Mesendoderm (in vitro differentiated cells): ENCODE results near the gene GSE1.

ENCODE experiments used
- DNase-seq: peaks from one replicate; pipeline ENCODE4 v3.0.0; 2013
- H2AK5ac ChIP-seq: 2 replicates; pipeline ENCODE4 v1.6.1; 2013; ENCODE audit warnings: low read length, inconsistent platforms
- H2BK120ac ChIP-seq: 2 replicates; pipeline ENCODE4 v1.6.1; 2013; ENCODE audit warnings: low read depth, mild to moderate bottlenecking, low read length, moderate library complexity, mixed read lengths
- H2BK15ac ChIP-seq: replicated peaks from 2 replicates; pipeline ENCODE4 v1.6.1; 2013; ENCODE audit warnings: low read depth, mild to moderate bottlenecking, moderate library complexity
- H2BK5ac ChIP-seq: 2 replicates; pipeline ENCODE4 v1.6.1; 2013; ENCODE audit warnings: low read length, inconsistent platforms
- H3K18ac ChIP-seq: 2 replicates; pipeline ENCODE4 v1.6.1; 2013; ENCODE audit warnings: mild to moderate bottlenecking, low read length, mixed read lengths
- H3K23ac ChIP-seq: one replicate; pipeline ENCODE4 v1.6.1; 2013; ENCODE audit warnings: low read length
- H3K27ac ChIP-seq: 2 replicates; pipeline ENCODE4 v1.5.1; 2013; ENCODE audit warnings: low read depth, mild to moderate bottlenecking, inconsistent platforms, low read length, moderate library complexity
- H3K27me3 ChIP-seq: 2 replicates; pipeline ENCODE4 v1.6.1; 2013; ENCODE audit warnings: low read length, control low read depth, mild to moderate bottlenecking, inconsistent platforms; ENCODE audit not compliant: insufficient read depth, poor library complexity
- H3K36me3 ChIP-seq: 2 replicates; pipeline ENCODE4 v1.6.1; 2013; ENCODE audit warnings: low read length, inconsistent platforms; ENCODE audit not compliant: control insufficient read depth, insufficient read depth
- H3K4ac ChIP-seq: one replicate; pipeline ENCODE4 v1.6.1; 2013; ENCODE audit warnings: low read depth, mild to moderate bottlenecking, low read length, moderate library complexity
- H3K4me1 ChIP-seq: 2 replicates; pipeline ENCODE4 v1.6.1; 2013; ENCODE audit warnings: low read depth, low read length, inconsistent platforms; ENCODE audit not compliant: control insufficient read depth
- H3K4me2 ChIP-seq: 2 replicates; pipeline ENCODE4 v1.6.1; 2013; ENCODE audit warnings: low read length
- H3K4me3 ChIP-seq: 2 replicates; pipeline ENCODE4 v1.5.1; 2013; ENCODE audit warnings: mild to moderate bottlenecking, low read length
- H3K56ac ChIP-seq: one replicate; pipeline ENCODE4 v1.6.1; 2013; ENCODE audit warnings: low read length
- H3K79me1 ChIP-seq: 2 replicates; pipeline ENCODE4 v1.6.1; 2013; ENCODE audit warnings: low read length, inconsistent platforms
- H3K79me2 ChIP-seq: 2 replicates; pipeline ENCODE4 v1.6.1; 2013; ENCODE audit warnings: mild to moderate bottlenecking, low read length; ENCODE audit not compliant: control insufficient read depth, insufficient read depth
- H3K9ac ChIP-seq: 2 replicates; pipeline ENCODE4 v1.6.1; 2013; ENCODE audit warnings: low read length, inconsistent platforms
- H4K5ac ChIP-seq: one replicate; pipeline ENCODE4 v1.6.1; 2013; ENCODE audit warnings: low read length
- H4K8ac ChIP-seq: one replicate; pipeline ENCODE4 v1.6.1; 2013; ENCODE audit warnings: low read depth, mild to moderate bottlenecking, control low read depth, low read length, moderate library complexity
- WGBS: extraction: QIAGEN DNeasy Blood & Tissue Kit; methylation state at CpG from one replicate; pipeline ENCODE4 v1.1.7; 2013; ENCODE audit warnings: low lambda C conversion rate, missing lambda C conversion rate; ENCODE audit not compliant: insufficient coverage; ENCODE audit errors: extremely low coverage; 5-methylcytosine and 5-hydroxymethylcytosine counted together

Gene GSE1

GRCh38 chr16:85627526-85628264 is 14.6 kb downstream of the GSE1 start:
- Histone ChIP-seq H3K79me2 (peaks cover 78% of the 10 kb centered on the region), H2AK5ac (no peak overlapping the region), H2BK15ac (no peak overlapping the region), H3K23ac (no peak overlapping the region), H3K79me1 (peaks cover 36% of the 10 kb centered on the region), H3K4ac (no peak overlapping the region), H3K4me1 (peaks cover 5% of the 10 kb centered on the region), H4K8ac (no peak overlapping the region), H3K56ac (no peak overlapping the region), H3K27ac (no peak overlapping the region), H4K5ac (no peak overlapping the region), H3K18ac (no peak overlapping the region), H2BK5ac (no peak overlapping the region), H3K36me3 (no peaks in the 10 kb centered on the region), H2BK120ac (no peak overlapping the region), H3K9ac (no peak overlapping the region), H3K4me3 (no peak overlapping the region), H3K4me2 (no peak overlapping the region), H3K27me3 (no peaks in the 10 kb centered on the region)
- no peak for DNase-seq
- no CpG with 5 or more reads among the region's 30 CpGs for WGBS

DNA sequence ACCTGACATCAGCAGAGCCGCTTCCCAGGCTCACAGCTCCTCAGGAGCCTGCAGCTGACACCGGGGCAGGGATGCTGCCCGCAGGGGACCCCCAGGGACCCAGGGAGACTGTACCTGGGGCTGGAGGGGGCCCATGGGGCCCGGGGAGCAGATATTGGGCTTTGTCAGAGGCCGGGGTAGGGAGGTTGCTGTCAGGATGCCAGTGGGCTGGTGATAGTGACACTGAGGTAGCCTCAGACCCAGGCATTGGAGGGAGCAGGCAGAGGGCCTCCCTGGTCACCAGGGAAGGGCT is 15.1 kb downstream of the GSE1 start:
- no peak overlapping the region for H2BK5ac ChIP-seq
- no peak overlapping the region for H3K23ac ChIP-seq
- H3K36me3 ChIP-seq = no peaks in the 10 kb centered on the region
- H2BK15ac ChIP-seq = no peak overlapping the region
- no peak overlapping the region for H3K56ac ChIP-seq
- H4K5ac ChIP-seq = no peak overlapping the region
- DNase-seq = no peak
- H3K9ac ChIP-seq = no peak overlapping the region
- H3K79me2 ChIP-seq = peaks cover 75% of the 10 kb centered on the region
- H4K8ac ChIP-seq = no peak overlapping the region
- no peak overlapping the region for H3K4me2 ChIP-seq
- H3K27ac ChIP-seq = no peak overlapping the region
- H3K27me3 ChIP-seq = no peaks in the 10 kb centered on the region
- H2AK5ac ChIP-seq = no peak overlapping the region
- H3K79me1 ChIP-seq = peaks cover 36% of the 10 kb centered on the region
- peaks cover 5% of the 10 kb centered on the region for H3K4me1 ChIP-seq
- no CpG with 5 or more reads among the region's 5 CpGs for WGBS
- no peak overlapping the region for H2BK120ac ChIP-seq
- H3K4me3 ChIP-seq = no peak overlapping the region
- H3K4ac ChIP-seq = no peak overlapping the region
- H3K18ac ChIP-seq = no peak overlapping the region

DNA sequence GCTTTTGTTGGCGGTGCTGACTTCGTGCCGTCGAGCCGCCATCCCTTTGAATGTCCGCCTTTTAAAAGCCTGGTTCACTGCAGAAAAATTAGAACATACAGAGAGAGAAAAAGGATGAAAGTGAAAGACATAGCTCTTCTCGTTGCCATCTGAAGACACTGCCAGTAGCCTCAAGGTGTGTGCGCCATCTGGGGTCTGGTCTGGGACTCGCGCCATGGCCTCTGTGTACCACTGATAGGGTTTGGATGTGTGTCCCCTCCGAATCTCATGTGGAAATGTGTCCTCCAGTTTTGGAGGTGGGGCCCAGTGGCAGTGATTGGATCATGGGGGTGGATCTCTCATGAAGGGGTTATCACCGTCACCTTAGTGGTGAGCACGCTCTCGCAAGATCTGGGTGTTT is 15.5 kb downstream of the GSE1 start:
- Histone ChIP-seq H2BK5ac (no peak overlapping the region), H3K36me3 (no peaks in the 10 kb centered on the region), H3K4me3 (no peak overlapping the region), H3K56ac (no peak overlapping the region), H3K79me1 (peaks cover 34% of the 10 kb centered on the region), H4K8ac (no peak overlapping the region), H3K27ac (no peak overlapping the region), H3K79me2 (peaks cover 73% of the 10 kb centered on the region), H2BK15ac (no peak overlapping the region), H3K4ac (no peak overlapping the region), H3K18ac (no peak overlapping the region), H2BK120ac (no peak overlapping the region), H3K23ac (no peak overlapping the region), H3K27me3 (no peaks in the 10 kb centered on the region), H3K4me1 (peaks cover 5% of the 10 kb centered on the region), H4K5ac (no peak overlapping the region), H3K4me2 (no peak overlapping the region), H2AK5ac (no peak overlapping the region), H3K9ac (no peak overlapping the region)
- DNase-seq = peak; percentile 46
- WGBS = no CpG with 5 or more reads among the region's 14 CpGs

DNA sequence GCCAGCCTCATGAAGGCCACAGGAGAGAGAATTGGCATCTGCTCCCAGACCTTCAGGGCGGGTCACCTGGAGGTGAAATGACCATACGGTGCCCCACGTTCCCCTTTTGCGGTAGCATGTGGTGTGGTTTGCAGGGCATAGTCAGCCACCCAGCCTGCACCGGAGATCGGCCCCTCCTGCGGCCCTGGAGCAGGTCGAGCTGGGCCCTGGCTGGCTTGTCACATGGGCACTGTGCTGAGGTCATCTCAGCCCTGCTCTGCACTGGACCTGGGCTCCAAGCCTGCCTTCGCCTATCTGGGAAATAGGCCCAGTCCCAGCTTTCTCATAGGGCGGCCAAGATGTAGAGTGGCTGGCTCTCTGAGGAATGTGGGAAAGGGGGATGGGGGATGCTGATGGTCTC is 16.2 kb downstream of the GSE1 start:
- Histone ChIP-seq H3K4me2 (no peak overlapping the region), H3K79me1 (peaks cover 31% of the 10 kb centered on the region), H3K79me2 (peaks cover 68% of the 10 kb centered on the region), H2BK15ac (no peak overlapping the region), H2BK5ac (no peak overlapping the region), H2AK5ac (no peak overlapping the region), H4K8ac (no peak overlapping the region), H3K4ac (no peak overlapping the region), H2BK120ac (no peak overlapping the region), H3K56ac (no peak overlapping the region), H3K36me3 (no peaks in the 10 kb centered on the region), H3K4me1 (peaks cover 5% of the 10 kb centered on the region), H3K9ac (no peak overlapping the region), H3K23ac (no peak overlapping the region), H3K4me3 (no peak overlapping the region), H3K27ac (no peak overlapping the region), H3K18ac (no peak overlapping the region), H4K5ac (no peak overlapping the region), H3K27me3 (no peaks in the 10 kb centered on the region)
- WGBS = no CpG with 5 or more reads among the region's 10 CpGs
- no peak for DNase-seq

DNA sequence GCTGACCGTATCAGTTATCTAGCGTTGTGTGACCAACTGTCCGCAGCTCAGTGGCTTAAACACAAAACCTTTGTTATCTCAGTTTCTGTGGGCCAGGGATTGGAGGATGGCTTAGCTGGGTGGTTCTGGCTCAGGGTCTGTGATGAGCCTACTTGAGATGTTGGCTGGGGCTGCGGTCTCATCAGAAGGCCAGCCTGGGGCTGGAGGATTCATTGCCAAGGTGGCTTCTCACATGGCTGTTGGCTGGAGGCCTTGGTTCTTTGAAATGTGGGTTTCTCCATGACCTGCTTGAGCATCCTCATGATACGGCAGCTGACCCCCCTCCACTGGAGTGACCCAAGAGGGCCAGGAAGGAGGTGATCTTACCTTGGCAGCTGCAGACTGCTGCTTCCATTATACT is 16.7 kb downstream of the GSE1 start:
- no CpG with 5 or more reads among the region's 5 CpGs for WGBS
- peaks cover 5% of the 10 kb centered on the region for H3K4me1 ChIP-seq

DNA sequence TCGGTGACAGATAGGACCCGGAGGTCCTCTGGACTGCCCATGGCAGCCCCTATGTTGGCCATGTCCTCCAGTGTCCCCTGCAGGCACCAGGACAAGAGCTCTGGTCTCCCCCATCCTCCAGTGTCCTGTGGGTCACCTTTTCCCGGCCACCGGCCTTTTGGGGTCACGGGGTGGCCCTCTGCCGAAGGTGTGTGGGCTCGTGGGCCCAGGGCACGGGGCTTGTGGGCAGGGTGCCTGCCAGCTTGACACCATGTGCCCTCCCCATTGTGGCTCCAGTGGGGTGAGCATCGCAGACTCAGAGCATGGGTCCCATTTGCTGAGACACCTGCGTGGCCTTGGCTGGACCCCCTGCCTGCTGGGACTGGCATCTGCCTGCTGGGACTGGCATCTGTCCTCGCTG is 18.1 kb downstream of the GSE1 start:
- no CpG with 5 or more reads among the region's 11 CpGs for WGBS
- no peak for DNase-seq

More for the DNA sequence above, 16.7 kb downstream of the GSE1 start:
- Histone ChIP-seq H3K18ac (no peak overlapping the region), H3K27me3 (no peaks in the 10 kb centered on the region), H4K8ac (no peak overlapping the region), H2AK5ac (no peak overlapping the region), H2BK120ac (no peak overlapping the region), H3K27ac (no peak overlapping the region), H3K56ac (no peak overlapping the region), H3K23ac (no peak overlapping the region), H3K9ac (no peak overlapping the region), H3K4me2 (no peak overlapping the region), H2BK5ac (no peak overlapping the region), H3K79me1 (peaks cover 30% of the 10 kb centered on the region), H2BK15ac (no peak overlapping the region), H3K79me2 (peaks cover 68% of the 10 kb centered on the region), H3K4me3 (no peak overlapping the region), H3K4ac (no peak overlapping the region), H4K5ac (no peak overlapping the region), H3K36me3 (no peaks in the 10 kb centered on the region)
- DNase-seq = no peak

More for the DNA sequence above, 18.1 kb downstream of the GSE1 start:
- no peak overlapping the region for H2BK120ac ChIP-seq
- H3K79me2 ChIP-seq = peaks cover 67% of the 10 kb centered on the region
- H3K36me3 ChIP-seq = no peaks in the 10 kb centered on the region
- H3K4me3 ChIP-seq = no peak overlapping the region
- H3K79me1 ChIP-seq = peaks cover 27% of the 10 kb centered on the region
- no peak overlapping the region for H4K5ac ChIP-seq
- H3K18ac ChIP-seq = no peak overlapping the region
- no peak overlapping the region for H3K56ac ChIP-seq
- no peak overlapping the region for H2AK5ac ChIP-seq
- no peak overlapping the region for H2BK5ac ChIP-seq
- H3K4me2 ChIP-seq = no peak overlapping the region
- peaks cover 3% of the 10 kb centered on the region for H3K4me1 ChIP-seq
- H4K8ac ChIP-seq = no peak overlapping the region
- H3K27me3 ChIP-seq = no peaks in the 10 kb centered on the region
- no peak overlapping the region for H3K27ac ChIP-seq
- H3K23ac ChIP-seq = no peak overlapping the region
- H3K4ac ChIP-seq = no peak overlapping the region
- no peak overlapping the region for H3K9ac ChIP-seq
- H2BK15ac ChIP-seq = no peak overlapping the region
